Karpas-422 (cell line): ENCODE data around the gene RGS19. TPM values are rescaled to one million over a fixed set of nuclear protein-coding genes. Genes with fewer than 3 reads are reported as not detected.

Experiments
- DNase-seq: peaks from one replicate; pipeline ENCODE4 v3.0.0-alpha.2; 2015
- H2AFZ ChIP-seq: fragments of 200-600 bp; sonication (generic); 2 replicates; pipeline ENCODE4 v1.6.1; 2014; ENCODE audit warnings: antibody characterized with exemption, low read length, mixed read lengths
- H3K27ac ChIP-seq: fragments of 200-600 bp; sonication (generic); 2 replicates; pipeline ENCODE4 v1.5.1; 2014; ENCODE audit warnings: mild to moderate bottlenecking, low read length, moderate library complexity
- H3K27me3 ChIP-seq: fragments of 200-600 bp; sonication (generic); 2 replicates; pipeline ENCODE4 v1.6.1; 2014; ENCODE audit warnings: low read length, mixed read lengths
- H3K36me3 ChIP-seq: fragments of 200-600 bp; sonication (generic); 2 replicates; pipeline ENCODE4 v1.6.1; 2014; ENCODE audit warnings: low read length, mixed read lengths; ENCODE audit not compliant: insufficient read depth
- H3K4me1 ChIP-seq: fragments of 200-600 bp; sonication (generic); 2 replicates; pipeline ENCODE4 v1.6.1; 2014; ENCODE audit warnings: mild to moderate bottlenecking, low read length, mixed read lengths
- H3K4me2 ChIP-seq: fragments of 200-600 bp; sonication (generic); 2 replicates; pipeline ENCODE4 v1.6.1; 2014; ENCODE audit warnings: low read length, low read depth, mild to moderate bottlenecking; ENCODE audit not compliant: poor library complexity, severe bottlenecking
- H3K4me3 ChIP-seq: fragments of 200-600 bp; sonication (generic); 2 replicates; pipeline ENCODE4 v1.5.1; 2014; ENCODE audit warnings: mild to moderate bottlenecking, antibody characterized with exemption, low read length, mixed read lengths
- H3K79me2 ChIP-seq: fragments of 200-600 bp; sonication (generic); 2 replicates; pipeline ENCODE4 v1.6.1; 2014; ENCODE audit warnings: mild to moderate bottlenecking, low read length, mixed read lengths
- H3K9ac ChIP-seq: fragments of 200-600 bp; sonication (generic); 2 replicates; pipeline ENCODE4 v1.6.0; 2014; ENCODE audit warnings: low read length
- H3K9me2 ChIP-seq: fragments of 200-600 bp; sonication (generic), shearing (Covaris generic); replicated peaks from 2 replicates; pipeline ENCODE4 v1.6.0; 2014; ENCODE audit warnings: mild to moderate bottlenecking, low read length, moderate library complexity; ENCODE audit not compliant: insufficient read depth
- H3K9me3 ChIP-seq: fragments of 300-700, 200-600 bp; sonication (generic); 2 replicates; pipeline ENCODE4 v1.6.1; 2014; ENCODE audit warnings: low read length, mixed read lengths
- H4K20me1 ChIP-seq: fragments of 200-600 bp; sonication (generic); 2 replicates; pipeline ENCODE4 v1.6.1; 2014; ENCODE audit warnings: mild to moderate bottlenecking, antibody characterized with exemption, low read length, low read depth; ENCODE audit not compliant: insufficient read depth
- small RNA-seq: library from RNA; depleted of rRNA; stranded (forward); fragments of <200 nt; gene quantifications from one replicate; pipeline ENCODE3, GENCODE V24; 2014
- total RNA-seq: library from RNA; depleted of rRNA; stranded (reverse); fragments of >200 nt; shearing (Covaris generic); gene quantifications from 2 replicates; pipeline ENCODE4 v1.2.3, GENCODE V29; 2014; ENCODE audit warnings: low replicate concordance; rRNA removed

RGS19 gene
- total RNA-seq, 1 experiment from 2014 or later = 172 TPM

GRCh38 chr20:64025101-64025825 lies 54.1 kb downstream of the RGS19 start:
- H3K27me3 ChIP-seq = no peaks in the 10 kb centered on the region
- H3K4me2 ChIP-seq = no peak overlapping the region
- DNase-seq = no peak
- H3K4me1 ChIP-seq = no peaks in the 10 kb centered on the region
- H3K9ac ChIP-seq = no peak overlapping the region
- no peaks in the 10 kb centered on the region for H3K9me3 ChIP-seq
- no peak overlapping the region for H3K4me3 ChIP-seq
- peaks cover 18% of the 10 kb centered on the region for H3K36me3 ChIP-seq
- H3K27ac ChIP-seq = no peak overlapping the region
- no peak overlapping the region for H2AFZ ChIP-seq
- H4K20me1 ChIP-seq = no peaks in the 10 kb centered on the region
- H3K79me2 ChIP-seq = no peaks in the 10 kb centered on the region
- no peaks in the 10 kb centered on the region for H3K9me2 ChIP-seq

- H3K4me3 ChIP-seq = no peak overlapping the region
- no peak overlapping the region for H3K4me2 ChIP-seq
- no peak overlapping the region for H3K27ac ChIP-seq
- no peaks in the 10 kb centered on the region for H3K79me2 ChIP-seq
- no peak overlapping the region for H2AFZ ChIP-seq
- H3K27me3 ChIP-seq = no peaks in the 10 kb centered on the region
- no peaks in the 10 kb centered on the region for H3K4me1 ChIP-seq
- H4K20me1 ChIP-seq = no peaks in the 10 kb centered on the region
- peaks cover 18% of the 10 kb centered on the region for H3K36me3 ChIP-seq
- H3K9me3 ChIP-seq = no peaks in the 10 kb centered on the region
- DNase-seq = no peak
- H3K9ac ChIP-seq = no peak overlapping the region
- no peaks in the 10 kb centered on the region for H3K9me2 ChIP-seq
Observed at GRCh38 chr20:64024141-64024990, 55.0 kb downstream of the RGS19 start.

GRCh38 chr20:64023361-64024140 lies 55.8 kb downstream of the RGS19 start:
- H3K9ac ChIP-seq = no peak overlapping the region
- H2AFZ ChIP-seq = no peak overlapping the region
- no peaks in the 10 kb centered on the region for H3K9me3 ChIP-seq
- no peak for DNase-seq
- no peaks in the 10 kb centered on the region for H3K79me2 ChIP-seq
- H3K4me1 ChIP-seq = no peaks in the 10 kb centered on the region
- H3K9me2 ChIP-seq = no peaks in the 10 kb centered on the region
- no peak overlapping the region for H3K4me2 ChIP-seq
- H3K36me3 ChIP-seq = peaks cover 18% of the 10 kb centered on the region
- no peak overlapping the region for H3K4me3 ChIP-seq
- no peaks in the 10 kb centered on the region for H3K27me3 ChIP-seq
- no peaks in the 10 kb centered on the region for H4K20me1 ChIP-seq
- no peak overlapping the region for H3K27ac ChIP-seq

Small RNAs within 50 kb of the gene (small RNA-seq; reads per million reads assigned to genes)
- gene AL355803.1 (not detected), gene MIR6813 (0.12 reads per million)

Other genes starting within 250 kb of the RGS19 start
- gene ZBTB46, start 248.3 kb downstream of the RGS19 start, total RNA-seq = 0.18 TPM in 1 of 2 replicates, not detected in the other
- gene ABHD16B, start 218.0 kb downstream of the RGS19 start, total RNA-seq = not detected in 2 replicates
- gene TPD52L2, start 214.2 kb downstream of the RGS19 start, total RNA-seq = 25.9 and 38.3 TPM in 2 replicates
- 22.9 and 28.5 TPM in 2 replicates for gene DNAJC5, start 184.4 kb downstream of the RGS19 start, total RNA-seq
- gene UCKL1, start 123.1 kb downstream of the RGS19 start, total RNA-seq = 32.3 and 35.3 TPM in 2 replicates
- gene ZNF512B, start 109.6 kb downstream of the RGS19 start, total RNA-seq = 4.2 and 9.0 TPM in 2 replicates
- 11.7 and 13.0 TPM in 2 replicates for gene SAMD10, start 99.9 kb downstream of the RGS19 start, total RNA-seq
- gene PRPF6, start 98.4 kb downstream of the RGS19 start, total RNA-seq = 24.2 and 40.7 TPM in 2 replicates
- gene C20orf204, start 43.3 kb downstream of the RGS19 start, total RNA-seq = 0.45 and 1.8 TPM in 2 replicates
- gene SOX18, start 29.9 kb downstream of the RGS19 start, total RNA-seq = not detected in 2 replicates
- 124 and 197 TPM in 2 replicates for gene TCEA2, start 16.3 kb downstream of the RGS19 start, total RNA-seq
- gene OPRL1, start 564 bp upstream of the RGS19 start, total RNA-seq = 34.0 and 60.6 TPM in 2 replicates
- not detected in 2 replicates for gene LKAAEAR1, start 4.9 kb upstream of the RGS19 start, total RNA-seq
- 0.22 TPM in 1 of 2 replicates, not detected in the other for gene NPBWR2, start 28.0 kb upstream of the RGS19 start, total RNA-seq
- 3.5 and 4.1 TPM in 2 replicates for gene MYT1, start 84.9 kb upstream of the RGS19 start, total RNA-seq
- gene PCMTD2, start 176.2 kb upstream of the RGS19 start, total RNA-seq = 60.0 and 92.7 TPM in 2 replicates